ENCODE results near the gene NCAM2. TPM values are rescaled to one million over a fixed set of nuclear protein-coding genes. Genes with fewer than 3 reads are reported as not detected.
A peak's percentile ranks its signal among the peaks of the same experiment; 100 is the strongest.

NCAM2 gene
- total RNA-seq, 1 donor from 2014 or later = under 0.01 TPM

GRCh38 chr21:21232320-21232719 lies 234.1 kb downstream of the NCAM2 start:
- Histone ChIP-seq H3K4me3 (ENCODE audit: low read depth, low read length) (no peak overlapping the region), H3K27me3 (ENCODE audit: control insufficient read depth, insufficient read depth, low read length) (no peaks in the 10 kb centered on the region), H3K36me3 (ENCODE audit: control insufficient read depth, insufficient read depth, low read length) (no peaks in the 10 kb centered on the region)
- DNase-seq (ENCODE audit: low read depth) = no peak
- TF ChIP-seq CTCF (IDR thresholded peaks at IDR 0.05; ENCODE audit: insufficient read depth, low read length, poor library complexity, severe bottlenecking) = peak; percentile 8

- no peaks in the 10 kb centered on the region for H3K27me3 ChIP-seq (ENCODE audit: control insufficient read depth, insufficient read depth, low read length)
- no peak for DNase-seq (ENCODE audit: low read depth)
- no peak overlapping the region for H3K4me3 ChIP-seq (ENCODE audit: low read depth, low read length)
- TF ChIP-seq CTCF (IDR thresholded peaks at IDR 0.05; ENCODE audit: insufficient read depth, low read length, poor library complexity, severe bottlenecking) = no peak
- no peaks in the 10 kb centered on the region for H3K36me3 ChIP-seq (ENCODE audit: control insufficient read depth, insufficient read depth, low read length)
Observed at GRCh38 chr21:21233051-21233450, 234.8 kb downstream of the NCAM2 start.

- no peak for TF ChIP-seq CTCF (IDR thresholded peaks at IDR 0.05; ENCODE audit: insufficient read depth, low read length, poor library complexity, severe bottlenecking)
- DNase-seq (ENCODE audit: low read depth) = no peak
- no peak overlapping the region for H3K4me3 ChIP-seq (ENCODE audit: low read depth, low read length)
Observed at GRCh38 chr21:21236996-21237395, 238.8 kb downstream of the NCAM2 start.

GRCh38 chr21:21238629-21239400 lies 240.6 kb downstream of the NCAM2 start:
- no peak for DNase-seq (ENCODE audit: low read depth)

More at GRCh38 chr21:21236996-21237395, 238.8 kb downstream of the NCAM2 start:
- Histone ChIP-seq H3K27me3 (ENCODE audit: control insufficient read depth, insufficient read depth, low read length) (no peaks in the 10 kb centered on the region), H3K36me3 (ENCODE audit: control insufficient read depth, insufficient read depth, low read length) (no peaks in the 10 kb centered on the region)

GRCh38 chr21:21241391-21241790 lies 243.2 kb downstream of the NCAM2 start:
- no peak for TF ChIP-seq CTCF (IDR thresholded peaks at IDR 0.05; ENCODE audit: insufficient read depth, low read length, poor library complexity, severe bottlenecking)
- Histone ChIP-seq H3K36me3 (ENCODE audit: control insufficient read depth, insufficient read depth, low read length) (no peaks in the 10 kb centered on the region), H3K4me3 (ENCODE audit: low read depth, low read length) (no peak overlapping the region), H3K27me3 (ENCODE audit: control insufficient read depth, insufficient read depth, low read length) (no peaks in the 10 kb centered on the region)
- DNase-seq (ENCODE audit: low read depth) = no peak

More at GRCh38 chr21:21238629-21239400, 240.6 kb downstream of the NCAM2 start:
- no peaks in the 10 kb centered on the region for H3K36me3 ChIP-seq (ENCODE audit: control insufficient read depth, insufficient read depth, low read length)
- TF ChIP-seq CTCF (IDR thresholded peaks at IDR 0.05; ENCODE audit: insufficient read depth, low read length, poor library complexity, severe bottlenecking) = no peak
- no peak overlapping the region for H3K4me3 ChIP-seq (ENCODE audit: low read depth, low read length)
- no peaks in the 10 kb centered on the region for H3K27me3 ChIP-seq (ENCODE audit: control insufficient read depth, insufficient read depth, low read length)

GRCh38 chr21:21246007-21246406 lies 247.8 kb downstream of the NCAM2 start:
- no peak for DNase-seq (ENCODE audit: low read depth)
- no peak for TF ChIP-seq CTCF (IDR thresholded peaks at IDR 0.05; ENCODE audit: insufficient read depth, low read length, poor library complexity, severe bottlenecking)
- Histone ChIP-seq H3K27me3 (ENCODE audit: control insufficient read depth, insufficient read depth, low read length) (no peaks in the 10 kb centered on the region), H3K36me3 (ENCODE audit: control insufficient read depth, insufficient read depth, low read length) (no peaks in the 10 kb centered on the region), H3K4me3 (ENCODE audit: low read depth, low read length) (no peak overlapping the region)

Data from kidney epithelial cell (primary cell).